Keratinocyte (primary cell): ENCODE data around the gene TDRD9. TPM values are rescaled to one million over a fixed set of nuclear protein-coding genes. Genes with fewer than 3 reads are reported as not detected.

Source experiments
- DNase-seq: peaks from one replicate; pipeline ENCODE4 v3.0.0-alpha.2; 2011; ENCODE audit warnings: low read depth, missing footprints, low spot score
- FAIRE-seq: peaks from 2 replicates; lab custom pipeline; 2011; peaks lifted over from hg19 to GRCh38; lab: Jason Lieb, UNC
- H2AFZ ChIP-seq: 2 replicates; pipeline ENCODE4 v1.6.0; 2012; ENCODE audit warnings: low read length, control low read depth, inconsistent platforms; ENCODE audit not compliant: control insufficient read depth
- H3K27ac ChIP-seq: 2 replicates; pipeline ENCODE4 v1.5.1; 2011; ENCODE audit warnings: low read length; ENCODE audit not compliant: control insufficient read depth, insufficient read depth
- H3K27me3 ChIP-seq: 3 replicates; pipeline ENCODE4 v1.6.0; 2011; ENCODE audit warnings: low read length; ENCODE audit not compliant: control insufficient read depth, insufficient read depth; ENCODE audit errors: extremely low read depth
- H3K36me3 ChIP-seq, 2 experiments: 2 replicates in 1 of 2; 3 replicates in 1 of 2; pipeline ENCODE4 v1.5.1; 2011; ENCODE audit warnings: low read length in 2 of 2, mild to moderate bottlenecking in 1 of 2; ENCODE audit not compliant: control insufficient read depth in 2 of 2, insufficient read depth in 2 of 2; ENCODE audit errors: extremely low read depth in 1 of 2
- H3K4me1 ChIP-seq: 3 replicates; pipeline ENCODE4 v1.5.1; 2011; ENCODE audit warnings: low read length; ENCODE audit not compliant: control insufficient read depth, insufficient read depth; ENCODE audit errors: extremely low read depth
- H3K4me2 ChIP-seq: 3 replicates; pipeline ENCODE4 v1.6.0; 2011; ENCODE audit warnings: low read depth, low read length; ENCODE audit not compliant: control insufficient read depth, insufficient read depth; ENCODE audit errors: extremely low read depth
- H3K4me3 ChIP-seq, 3 experiments: fragments of 200-600 bp in 1 of 3; sonication (generic) in 1 of 3; 2 replicates in 2 of 3; 3 replicates in 1 of 3; pipeline ENCODE4 v1.5.1; 2011 to 2016; ENCODE audit warnings: low read length in 3 of 3, mild to moderate bottlenecking in 3 of 3, control low read depth in 2 of 3, inconsistent platforms in 1 of 3, low read depth in 1 of 3, mixed read lengths in 1 of 3, mixed run types in 1 of 3, moderate library complexity in 1 of 3; ENCODE audit not compliant: control insufficient read depth in 2 of 3, insufficient read depth in 2 of 3; ENCODE audit errors: extremely low read depth in 1 of 3
- H3K79me2 ChIP-seq: 2 replicates; pipeline ENCODE4 v1.6.0; 2012; ENCODE audit warnings: low read length; ENCODE audit not compliant: control insufficient read depth, insufficient read depth
- H3K9ac ChIP-seq: 3 replicates; pipeline ENCODE4 v1.6.0; 2011; ENCODE audit warnings: low read length; ENCODE audit not compliant: control insufficient read depth, insufficient read depth; ENCODE audit errors: extremely low read depth
- H3K9me1 ChIP-seq: 3 replicates; pipeline ENCODE4 v1.6.0; 2011; ENCODE audit warnings: low read length; ENCODE audit not compliant: control insufficient read depth, insufficient read depth; ENCODE audit errors: extremely low read depth
- H3K9me3 ChIP-seq: 2 replicates; pipeline ENCODE4 v1.5.1; 2012; ENCODE audit warnings: low read depth, low read length; ENCODE audit not compliant: control insufficient read depth
- H4K20me1 ChIP-seq: 3 replicates; pipeline ENCODE4 v1.6.0; 2011; ENCODE audit warnings: low read length; ENCODE audit not compliant: control insufficient read depth, insufficient read depth; ENCODE audit errors: extremely low read depth
- EZH2 ChIP-seq: IDR thresholded peaks from one replicate; pipeline ENCODE4 v1.6.1; 2012; ENCODE audit warnings: inconsistent platforms, mild to moderate bottlenecking, low read length, moderate library complexity
- dilution Hi-C: fragments of 300-500 bp; cut with MboI; formaldehyde crosslinking; loops from one replicate; pipeline ENCODE4 v1.7.0; 2020; ENCODE audit warnings: low sequenced_read_pairs; ENCODE audit not compliant: extremely low pct_ligation_motif_present
- polyA plus RNA-seq, 5 experiments: library from polyadenylated mRNA; depleted of rRNA in 3 of 5; stranded (reverse) in 3 of 5; stranded (forward) in 1 of 5; unstranded in 1 of 5; fragments of >200 nt; gene quantifications; 1 replicate in 1 of 5; 2 replicates in 3 of 5; 3 replicates in 1 of 5; pipeline versions ENCODE4 v1.2.1 to v1.2.3, GENCODE V29; 2011 to 2012; ENCODE audit warnings: missing spikeins in 2 of 5, low read depth in 1 of 5, low replicate concordance in 1 of 5
- TF ChIP-seq, protein P1 (sequence below), 3 experiments: IDR thresholded peaks in 1 of 3; conservative IDR thresholded peaks in 1 of 3; optimal IDR thresholded peaks in 1 of 3; 2 replicates in 2 of 3; 3 replicates in 1 of 3; pipeline versions ENCODE3 to v1.5.1; 2011; ENCODE audit warnings: low read length in 3 of 3, mild to moderate bottlenecking in 3 of 3, moderate library complexity in 2 of 3, control low read depth in 1 of 3, inconsistent platforms in 1 of 3; ENCODE audit not compliant: insufficient read depth in 2 of 3; ENCODE audit errors: extremely low read depth in 1 of 3

Gene TDRD9
- polyA plus RNA-seq, 1 donor (not counting 4 experiments of a cell fraction or from before 2014, with no cell fraction given), result 0.10 TPM

DNA sequence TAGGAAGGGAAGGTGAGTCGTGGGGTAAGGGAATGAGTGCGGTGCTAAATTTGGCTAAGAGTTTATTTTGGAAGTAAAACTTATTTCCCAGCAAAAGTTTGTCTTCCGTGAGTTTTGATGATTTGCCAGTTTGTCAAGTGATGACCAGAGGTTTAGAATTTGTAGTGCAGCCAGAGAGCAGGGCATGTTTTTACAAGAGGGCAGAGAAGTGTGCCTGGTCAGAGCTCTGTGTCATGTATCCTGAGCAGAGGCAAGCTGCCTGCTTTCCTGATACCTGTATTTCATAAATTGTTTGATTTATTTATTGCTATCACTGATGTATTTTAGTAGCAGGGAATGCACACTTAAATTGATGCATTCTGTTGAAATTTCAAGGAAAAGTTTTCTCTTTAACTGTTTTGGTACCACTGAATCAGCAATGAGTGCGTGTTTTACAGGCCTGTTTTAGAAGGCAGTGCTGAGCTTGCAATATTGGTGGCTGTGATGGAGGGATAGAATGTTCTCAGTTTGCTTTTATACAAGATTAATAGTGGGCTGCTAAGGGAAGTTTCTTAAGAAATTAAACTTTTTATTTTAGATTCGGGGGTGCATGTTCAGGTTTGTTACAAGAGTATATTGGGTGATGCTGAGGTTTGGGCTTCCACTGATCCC lies 33.8 kb downstream of the TDRD9 start:
- no peaks in the 10 kb centered on the region for H3K9me3 ChIP-seq
- TF ChIP-seq, protein P1, sequence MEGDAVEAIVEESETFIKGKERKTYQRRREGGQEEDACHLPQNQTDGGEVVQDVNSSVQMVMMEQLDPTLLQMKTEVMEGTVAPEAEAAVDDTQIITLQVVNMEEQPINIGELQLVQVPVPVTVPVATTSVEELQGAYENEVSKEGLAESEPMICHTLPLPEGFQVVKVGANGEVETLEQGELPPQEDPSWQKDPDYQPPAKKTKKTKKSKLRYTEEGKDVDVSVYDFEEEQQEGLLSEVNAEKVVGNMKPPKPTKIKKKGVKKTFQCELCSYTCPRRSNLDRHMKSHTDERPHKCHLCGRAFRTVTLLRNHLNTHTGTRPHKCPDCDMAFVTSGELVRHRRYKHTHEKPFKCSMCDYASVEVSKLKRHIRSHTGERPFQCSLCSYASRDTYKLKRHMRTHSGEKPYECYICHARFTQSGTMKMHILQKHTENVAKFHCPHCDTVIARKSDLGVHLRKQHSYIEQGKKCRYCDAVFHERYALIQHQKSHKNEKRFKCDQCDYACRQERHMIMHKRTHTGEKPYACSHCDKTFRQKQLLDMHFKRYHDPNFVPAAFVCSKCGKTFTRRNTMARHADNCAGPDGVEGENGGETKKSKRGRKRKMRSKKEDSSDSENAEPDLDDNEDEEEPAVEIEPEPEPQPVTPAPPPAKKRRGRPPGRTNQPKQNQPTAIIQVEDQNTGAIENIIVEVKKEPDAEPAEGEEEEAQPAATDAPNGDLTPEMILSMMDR (optimal IDR thresholded peaks at IDR 0.05 in 1 of 3, IDR thresholded peaks at IDR 0.05 in 1 of 3, conservative IDR thresholded peaks at IDR 0.05 in 1 of 3; ENCODE audit: extremely low read depth in 1 of 3, insufficient read depth in 2 of 3, low read length in 3 of 3), result no peak
- no peak for TF ChIP-seq EZH2
- no peaks in the 10 kb centered on the region for H3K27me3 ChIP-seq
- no peaks in the 10 kb centered on the region for H4K20me1 ChIP-seq
- no peak overlapping the region for H3K4me2 ChIP-seq
- FAIRE-seq, result no peak
- H3K79me2 ChIP-seq, result no peaks in the 10 kb centered on the region
- H2AFZ ChIP-seq, result no peak overlapping the region
- no peak overlapping the region for H3K9ac ChIP-seq
- no peaks in the 10 kb centered on the region for H3K4me1 ChIP-seq
- no peaks in the 10 kb centered on the region for H3K36me3 ChIP-seq
- H3K27ac ChIP-seq, result no peak overlapping the region
- H3K4me3 ChIP-seq, result no peak overlapping the region
- DNase-seq, result no peak
- no peaks in the 10 kb centered on the region for H3K9me1 ChIP-seq
- dilution Hi-C loops, result no loop called here

DNA sequence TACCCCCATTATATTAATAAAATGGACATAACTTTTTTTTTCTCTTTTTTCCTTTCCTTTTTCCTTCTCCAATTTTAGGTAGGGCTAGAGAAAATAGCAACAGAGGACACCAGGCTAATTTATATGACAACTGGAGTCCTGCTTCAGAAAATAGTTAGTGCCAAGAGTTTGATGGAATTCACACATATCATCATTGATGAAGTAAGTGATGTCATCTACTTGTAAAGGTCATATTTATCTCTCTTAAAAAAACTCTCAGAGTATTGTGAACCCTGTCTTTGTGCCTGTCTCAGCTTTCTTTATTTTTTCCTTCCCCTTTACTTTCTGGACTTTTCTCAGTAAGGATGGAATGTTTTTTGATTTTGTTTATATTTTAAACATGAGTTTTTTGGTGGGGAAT lies 38.4 kb downstream of the TDRD9 start:
- no peaks in the 10 kb centered on the region for H4K20me1 ChIP-seq
- no peak overlapping the region for H3K4me2 ChIP-seq
- H3K36me3 ChIP-seq, result no peaks in the 10 kb centered on the region
- no peaks in the 10 kb centered on the region for H3K79me2 ChIP-seq
- no peak overlapping the region for H3K4me3 ChIP-seq
- no peaks in the 10 kb centered on the region for H3K27me3 ChIP-seq
- no peaks in the 10 kb centered on the region for H3K4me1 ChIP-seq
- H2AFZ ChIP-seq, result no peak overlapping the region
- DNase-seq (no peak), FAIRE-seq (no peak)
- dilution Hi-C loops, result no loop called here
- no peak for TF ChIP-seq EZH2
- TF ChIP-seq, protein P1 (optimal IDR thresholded peaks at IDR 0.05 in 1 of 3, IDR thresholded peaks at IDR 0.05 in 1 of 3, conservative IDR thresholded peaks at IDR 0.05 in 1 of 3; ENCODE audit: extremely low read depth in 1 of 3, insufficient read depth in 2 of 3, low read length in 3 of 3), result no peak
- no peak overlapping the region for H3K27ac ChIP-seq
- no peak overlapping the region for H3K9ac ChIP-seq
- no peaks in the 10 kb centered on the region for H3K9me3 ChIP-seq
- H3K9me1 ChIP-seq, result no peaks in the 10 kb centered on the region
